C4-2B (cell line): Measurements from ENCODE around the gene EVC2.

Experiments
- ZFX ChIP-seq: fragments of 450-650 bp; IDR thresholded peaks from 2 replicates; pipeline ENCODE4 v1.6.1; 2017
- TF ChIP-seq, protein P1 (sequence below): fragments of 450-650 bp; conservative IDR thresholded peaks from 2 replicates; pipeline ENCODE4 v1.5.1; 2017; ENCODE audit warnings: mild to moderate bottlenecking

DNA sequence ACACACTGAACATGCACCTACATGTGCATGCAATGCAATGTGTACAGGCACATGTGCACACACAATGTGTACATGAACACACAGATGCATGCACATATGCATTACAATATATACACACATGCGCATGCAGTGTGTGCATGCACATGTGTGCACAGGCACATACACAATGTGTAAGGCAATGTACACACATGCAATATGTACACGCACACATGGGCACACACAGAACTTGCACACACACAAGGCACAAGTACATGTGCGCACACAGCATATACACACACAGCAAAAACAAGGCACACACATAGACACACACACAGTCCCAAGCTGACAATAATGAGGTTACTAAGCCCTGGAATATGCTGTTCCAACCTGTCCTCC is 76.3 kb downstream of the EVC2 start:
- TF ChIP-seq, protein P1, sequence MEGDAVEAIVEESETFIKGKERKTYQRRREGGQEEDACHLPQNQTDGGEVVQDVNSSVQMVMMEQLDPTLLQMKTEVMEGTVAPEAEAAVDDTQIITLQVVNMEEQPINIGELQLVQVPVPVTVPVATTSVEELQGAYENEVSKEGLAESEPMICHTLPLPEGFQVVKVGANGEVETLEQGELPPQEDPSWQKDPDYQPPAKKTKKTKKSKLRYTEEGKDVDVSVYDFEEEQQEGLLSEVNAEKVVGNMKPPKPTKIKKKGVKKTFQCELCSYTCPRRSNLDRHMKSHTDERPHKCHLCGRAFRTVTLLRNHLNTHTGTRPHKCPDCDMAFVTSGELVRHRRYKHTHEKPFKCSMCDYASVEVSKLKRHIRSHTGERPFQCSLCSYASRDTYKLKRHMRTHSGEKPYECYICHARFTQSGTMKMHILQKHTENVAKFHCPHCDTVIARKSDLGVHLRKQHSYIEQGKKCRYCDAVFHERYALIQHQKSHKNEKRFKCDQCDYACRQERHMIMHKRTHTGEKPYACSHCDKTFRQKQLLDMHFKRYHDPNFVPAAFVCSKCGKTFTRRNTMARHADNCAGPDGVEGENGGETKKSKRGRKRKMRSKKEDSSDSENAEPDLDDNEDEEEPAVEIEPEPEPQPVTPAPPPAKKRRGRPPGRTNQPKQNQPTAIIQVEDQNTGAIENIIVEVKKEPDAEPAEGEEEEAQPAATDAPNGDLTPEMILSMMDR, result no peak
- TF ChIP-seq ZFX, result no peak
